UCSD-AML1 (cell line): ENCODE data around the gene PDE4B.

ENCODE experiments used
- DNase-seq: peaks from one replicate; lab custom pipeline; 2025; ENCODE audit not compliant: unreplicated experiment; lab: John Stamatoyannopoulos, UW

The PDE4B gene

DNA sequence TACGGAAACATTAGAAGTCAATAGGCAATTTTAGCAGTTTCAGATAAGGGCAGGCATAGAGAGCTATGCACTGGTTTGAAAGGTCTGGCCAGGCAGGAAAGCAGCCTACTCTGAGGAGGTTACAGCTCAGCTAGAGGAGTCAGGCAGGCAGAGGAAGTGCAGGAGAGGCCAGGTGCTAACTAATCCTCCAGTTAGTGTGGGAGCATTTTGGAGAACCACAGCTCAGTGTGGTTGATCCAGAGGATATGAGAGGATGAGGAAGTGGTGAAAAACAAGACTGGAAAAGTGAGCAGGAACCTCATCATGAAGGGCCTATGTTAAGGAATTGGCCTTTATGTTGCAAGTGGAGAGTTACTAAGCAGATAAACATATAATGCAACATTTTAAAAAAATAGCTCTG, 458.9 kb downstream of the PDE4B start:
- DNase-seq, result peak; percentile 56

DNA sequence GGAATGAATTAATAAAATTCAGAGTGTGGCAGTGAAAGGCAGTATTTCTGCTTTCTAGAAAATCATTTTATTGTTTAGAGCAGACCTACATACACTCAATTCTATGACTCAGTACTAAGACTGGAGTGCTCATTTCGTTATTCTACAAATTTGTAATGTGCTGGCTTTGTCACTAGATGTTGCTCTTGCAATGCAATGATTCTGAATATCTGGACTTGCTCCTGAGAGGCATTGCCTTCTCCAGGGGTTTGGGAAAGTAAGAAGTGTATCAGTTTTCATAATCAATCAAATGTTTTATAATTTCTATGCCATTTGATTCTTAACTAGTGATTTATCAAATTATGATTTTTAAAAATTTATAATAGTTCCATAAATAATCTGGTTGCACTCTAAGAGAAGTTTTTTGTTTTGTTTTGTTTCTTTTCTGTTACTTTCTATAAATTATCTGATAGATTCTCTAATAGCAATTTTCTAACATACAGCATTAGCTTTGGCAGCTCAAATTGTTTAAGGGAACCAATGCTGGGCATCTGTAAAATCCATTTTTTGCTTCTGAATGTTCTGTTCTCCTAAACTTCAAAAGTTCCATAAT, 460.7 kb downstream of the PDE4B start:
- no peak for DNase-seq

DNA sequence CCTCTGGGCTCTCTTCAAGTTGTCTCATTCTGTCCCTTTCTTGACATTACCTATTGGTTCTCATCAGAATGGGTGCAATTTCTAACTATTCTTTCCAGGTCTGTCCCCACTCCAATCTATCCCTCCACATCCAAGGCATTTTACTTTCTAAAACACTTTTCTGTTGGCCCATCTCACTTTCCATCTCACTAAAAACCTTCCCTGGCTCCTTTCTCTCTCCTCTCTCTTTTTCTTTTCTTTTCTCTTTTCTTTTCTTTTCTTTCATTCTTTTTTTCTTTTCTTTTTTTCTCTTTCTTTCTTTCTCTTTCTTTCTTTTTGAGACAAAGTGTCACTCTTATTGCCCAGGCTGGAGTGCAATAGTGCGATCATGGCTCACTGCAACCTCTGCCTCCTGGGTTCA, 462.1 kb downstream of the PDE4B start:
- no peak for DNase-seq

DNA sequence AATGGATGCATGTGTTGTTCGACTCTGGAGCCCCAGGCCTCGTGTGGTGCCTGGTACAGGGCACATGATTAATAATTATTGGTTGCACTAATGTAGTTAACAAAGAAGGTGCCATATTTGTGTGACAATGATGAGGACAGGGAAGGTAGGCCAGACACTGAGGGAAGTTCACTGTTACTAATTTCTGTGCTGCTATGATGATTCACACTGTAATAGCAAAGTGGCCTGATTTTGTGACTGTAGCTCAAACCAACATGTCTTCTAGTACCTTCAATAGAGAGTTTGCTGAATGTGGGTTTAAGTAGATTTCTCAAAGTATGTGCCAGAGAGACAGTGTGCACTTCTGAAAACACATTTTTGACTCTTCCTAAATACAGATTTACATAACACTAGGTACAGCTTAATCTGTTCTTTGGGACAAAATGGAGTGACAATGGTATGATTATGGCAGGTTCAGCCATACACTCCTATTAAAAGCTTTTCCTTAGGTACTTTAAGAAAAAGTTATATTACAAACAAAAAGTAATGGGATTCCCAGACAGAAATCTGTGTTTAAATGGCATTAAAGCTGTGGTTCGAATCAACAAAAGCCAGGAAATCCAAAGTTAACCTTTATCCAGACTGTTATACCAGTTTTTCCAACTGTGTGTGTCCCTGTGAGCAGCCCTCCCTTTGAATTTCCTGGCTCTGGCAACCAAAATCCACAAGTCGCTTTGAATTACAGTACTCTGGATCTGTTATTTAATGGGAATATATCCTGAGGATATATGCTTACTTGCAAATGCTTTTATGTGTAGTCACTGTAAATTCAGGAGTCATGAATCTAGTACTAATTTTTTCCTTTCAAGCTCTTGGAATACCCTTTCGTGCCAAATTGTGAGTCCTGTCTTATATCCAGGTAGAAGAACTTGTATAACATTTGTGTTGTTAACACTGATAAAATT, 464.2 kb downstream of the PDE4B start:
- DNase-seq, result no peak

DNA sequence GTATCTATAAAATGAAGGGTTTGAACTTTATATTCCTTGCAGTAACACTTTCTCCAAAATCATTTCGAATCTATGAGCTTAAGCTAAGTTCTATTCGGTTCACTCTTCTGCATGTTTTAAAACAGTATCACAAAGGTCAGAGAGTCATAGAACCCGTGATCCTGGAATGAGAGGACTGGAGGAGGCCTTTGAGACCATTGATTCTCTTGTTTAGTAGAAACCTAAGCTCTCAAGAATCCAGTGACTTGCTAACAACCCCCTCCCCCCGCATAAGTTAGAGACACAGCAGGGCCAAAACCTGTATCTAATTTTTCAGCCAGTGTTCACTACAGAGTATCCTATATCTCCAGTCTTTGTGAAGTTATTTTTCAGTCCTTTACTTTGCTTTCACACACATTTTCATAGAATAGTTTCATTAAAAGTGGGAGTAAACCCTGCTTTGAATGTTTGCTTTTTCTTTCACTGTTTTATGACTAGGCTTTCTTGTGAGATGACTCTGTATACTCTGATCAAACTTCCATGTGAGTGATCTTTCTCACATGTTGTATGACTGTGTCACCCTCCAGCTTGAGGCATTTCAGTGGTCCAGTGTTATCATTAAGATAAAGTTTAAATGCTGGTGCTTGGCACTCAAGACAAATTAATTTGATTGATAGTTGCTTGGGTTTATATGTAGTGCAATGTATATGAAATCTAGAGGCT, 465.9 kb downstream of the PDE4B start:
- no peak for DNase-seq

DNA sequence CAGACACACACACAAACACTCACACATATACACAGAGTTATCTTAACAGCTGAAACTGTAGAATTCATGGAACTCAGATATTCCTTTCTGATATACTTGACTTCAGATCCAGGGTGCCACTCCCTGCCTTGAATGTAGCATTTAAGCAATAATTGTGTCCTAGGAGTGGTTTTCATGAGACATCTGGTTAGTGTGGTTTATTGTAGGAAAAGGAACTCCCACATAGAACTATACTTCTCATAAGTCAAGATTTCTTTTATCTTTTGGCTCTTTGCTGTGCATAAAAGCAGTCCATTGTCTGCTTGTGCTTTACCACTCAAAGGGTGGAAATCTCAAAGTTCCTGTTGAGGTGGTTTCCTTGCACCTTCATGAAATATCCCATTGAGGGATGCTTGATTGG, 468.7 kb downstream of the PDE4B start:
- DNase-seq, result no peak

DNA sequence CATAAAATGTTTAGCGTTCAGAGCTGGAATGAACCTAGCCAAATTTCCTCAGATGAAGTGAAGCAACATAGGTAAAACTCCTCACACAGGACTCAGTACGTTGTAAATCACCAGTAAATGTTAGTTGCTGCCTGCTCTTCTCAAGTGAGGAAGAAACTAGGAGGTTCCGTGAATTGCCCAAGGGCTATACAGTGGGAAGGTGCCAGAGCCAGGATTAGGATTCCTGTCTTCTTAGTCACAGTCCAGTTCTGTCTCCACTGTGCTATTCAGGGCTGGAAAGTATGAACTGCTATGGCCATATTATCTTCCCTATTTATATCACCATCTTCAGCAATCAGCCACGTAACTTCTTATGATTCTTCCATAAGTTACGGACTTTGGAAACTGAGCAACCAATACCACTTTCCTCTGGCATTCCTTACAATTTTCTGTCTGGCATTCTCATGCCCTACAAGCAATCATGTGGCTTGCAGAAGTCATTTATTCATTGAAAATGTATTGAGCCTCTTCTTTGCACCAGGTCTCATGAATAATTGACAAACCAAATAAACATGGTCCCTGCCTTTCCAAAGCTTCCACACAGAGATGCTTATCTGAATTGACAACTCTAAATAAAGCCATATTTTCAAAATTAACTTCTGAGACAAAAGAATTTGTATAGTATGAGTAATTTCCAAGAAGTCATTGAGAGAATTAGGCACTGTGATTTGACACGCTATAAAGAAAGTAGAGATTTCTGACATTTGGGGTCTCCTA, 469.7 kb downstream of the PDE4B start:
- DNase-seq, result no peak

DNA sequence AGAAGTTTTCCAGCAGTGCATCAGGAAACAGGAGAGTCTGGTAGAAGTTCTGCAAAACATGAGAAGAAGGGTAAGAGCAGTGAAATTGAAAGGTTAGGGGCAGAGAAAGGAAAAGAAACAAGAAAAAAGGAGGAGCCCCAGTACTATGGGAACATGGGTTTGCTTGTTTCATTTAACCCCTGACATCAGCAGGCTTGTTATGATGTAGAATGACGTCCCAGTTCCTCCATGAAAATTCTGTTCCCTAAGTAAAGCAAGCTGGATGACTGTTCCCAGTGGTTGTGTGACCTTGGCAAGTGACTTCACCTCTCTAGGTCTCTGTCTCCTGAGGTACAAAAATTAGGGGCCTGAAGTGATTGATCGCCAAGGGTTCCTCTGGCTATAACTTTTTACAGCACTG, 472.6 kb downstream of the PDE4B start:
- DNase-seq, result no peak

DNA sequence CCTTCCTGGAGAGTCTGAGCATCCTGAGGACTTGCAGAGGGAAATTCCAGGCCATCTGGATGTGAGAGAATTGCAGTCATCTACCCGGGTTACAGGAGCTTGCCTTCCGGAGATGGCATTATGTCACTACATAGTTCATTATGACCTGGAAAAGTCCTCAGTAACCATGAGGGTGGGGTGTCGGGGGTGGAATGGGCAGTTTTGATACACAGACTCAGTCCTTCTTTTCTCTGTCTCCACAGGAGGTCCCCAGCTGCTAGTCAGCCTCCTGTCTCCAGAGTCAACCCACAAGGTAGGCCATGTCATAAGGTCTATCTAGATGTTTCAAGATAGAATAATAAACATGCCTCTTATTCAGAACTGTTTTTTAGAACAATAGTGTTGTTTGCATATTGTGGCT, 473.1 kb downstream of the PDE4B start:
- no peak for DNase-seq

DNA sequence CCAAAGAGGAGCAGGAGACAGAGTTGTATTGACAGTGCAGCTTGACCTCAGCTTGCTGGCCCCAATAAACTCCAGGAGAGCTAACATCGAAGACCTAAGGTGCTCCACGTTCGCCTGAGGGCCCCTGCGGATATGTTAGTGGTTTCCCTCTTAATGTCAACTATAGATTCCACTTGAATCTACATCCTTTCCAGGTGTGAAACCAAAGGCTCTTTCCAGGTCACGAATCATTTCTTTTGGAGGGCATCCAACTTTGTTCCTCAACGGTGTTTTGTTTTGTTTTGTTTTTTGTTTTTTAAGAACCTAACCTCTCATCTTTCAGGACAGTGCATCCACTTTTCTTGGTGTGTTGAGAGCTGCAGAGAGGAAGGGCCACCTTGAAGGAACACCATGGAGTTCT, 473.7 kb downstream of the PDE4B start:
- DNase-seq, result no peak

DNA sequence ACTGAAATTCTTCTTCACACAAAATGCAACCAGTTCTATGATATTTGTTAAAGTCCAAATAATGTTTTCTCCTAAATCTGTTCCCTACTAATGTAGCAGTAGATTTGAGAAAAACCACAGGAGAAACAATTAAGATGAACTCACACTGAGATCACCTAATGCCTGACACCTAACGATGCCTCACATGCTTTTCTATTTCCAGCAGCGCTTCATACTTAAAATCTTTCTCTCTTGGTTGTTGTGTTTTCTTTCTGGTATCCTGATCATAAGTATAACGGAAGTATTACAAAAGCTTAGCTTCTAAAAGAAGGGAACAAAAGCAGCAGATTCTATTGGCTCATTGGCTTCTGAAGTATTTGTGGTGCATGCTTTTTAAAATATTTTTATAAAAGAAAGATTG, 474.1 kb downstream of the PDE4B start:
- no peak for DNase-seq

DNA sequence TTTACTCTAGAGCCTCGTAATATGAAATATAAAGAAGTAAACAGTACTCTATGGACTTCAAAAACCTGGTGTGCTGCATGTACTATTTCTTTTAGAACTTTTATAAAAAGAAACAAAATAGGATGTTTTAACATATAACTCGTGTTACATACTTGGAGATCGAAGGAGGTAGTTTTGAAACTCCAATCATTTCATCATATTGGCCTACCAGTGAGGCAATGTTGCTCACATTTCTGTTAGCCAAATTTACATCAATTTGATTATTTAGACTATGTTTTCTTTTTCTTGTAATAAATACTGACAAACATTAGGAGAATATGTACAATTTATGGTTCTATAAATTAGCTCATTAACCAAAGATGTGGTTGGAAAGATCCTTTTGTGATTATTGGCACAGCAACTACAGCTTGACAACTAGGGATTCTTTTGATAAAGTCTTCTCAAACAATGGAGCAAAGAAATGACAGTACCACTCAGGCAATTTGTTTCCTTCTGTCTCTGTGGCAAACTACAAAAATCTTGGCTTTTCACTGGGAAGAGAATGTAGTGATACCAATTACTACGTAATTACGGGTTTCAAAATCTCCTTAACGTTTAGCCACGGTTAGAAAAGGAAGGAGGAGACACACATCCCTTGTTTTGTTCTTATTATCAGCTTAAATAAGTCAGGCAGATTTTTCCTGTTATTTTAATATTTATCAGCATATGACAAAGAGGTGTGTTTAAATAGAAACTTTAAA, 474.7 kb downstream of the PDE4B start:
- DNase-seq, result no peak

DNA sequence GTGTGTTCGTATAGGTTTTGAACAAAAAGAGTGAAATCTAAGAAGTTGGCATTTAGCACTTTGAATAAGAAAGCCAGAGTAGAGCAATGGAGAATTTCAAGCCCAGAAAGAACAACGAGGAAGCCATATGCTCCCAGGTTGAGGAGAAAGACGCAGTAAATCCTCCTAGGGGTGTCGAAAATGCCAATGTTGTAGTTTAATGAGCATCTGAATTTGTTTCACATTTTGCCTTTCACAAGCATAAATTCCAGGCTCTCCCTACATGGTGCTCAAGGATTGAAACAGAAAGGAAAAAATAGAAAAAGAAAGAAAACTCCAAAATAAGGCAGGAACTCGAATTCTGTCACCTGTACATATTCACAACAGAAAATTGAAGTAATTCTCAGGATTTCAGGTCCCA, 476.5 kb downstream of the PDE4B start:
- no peak for DNase-seq

DNA sequence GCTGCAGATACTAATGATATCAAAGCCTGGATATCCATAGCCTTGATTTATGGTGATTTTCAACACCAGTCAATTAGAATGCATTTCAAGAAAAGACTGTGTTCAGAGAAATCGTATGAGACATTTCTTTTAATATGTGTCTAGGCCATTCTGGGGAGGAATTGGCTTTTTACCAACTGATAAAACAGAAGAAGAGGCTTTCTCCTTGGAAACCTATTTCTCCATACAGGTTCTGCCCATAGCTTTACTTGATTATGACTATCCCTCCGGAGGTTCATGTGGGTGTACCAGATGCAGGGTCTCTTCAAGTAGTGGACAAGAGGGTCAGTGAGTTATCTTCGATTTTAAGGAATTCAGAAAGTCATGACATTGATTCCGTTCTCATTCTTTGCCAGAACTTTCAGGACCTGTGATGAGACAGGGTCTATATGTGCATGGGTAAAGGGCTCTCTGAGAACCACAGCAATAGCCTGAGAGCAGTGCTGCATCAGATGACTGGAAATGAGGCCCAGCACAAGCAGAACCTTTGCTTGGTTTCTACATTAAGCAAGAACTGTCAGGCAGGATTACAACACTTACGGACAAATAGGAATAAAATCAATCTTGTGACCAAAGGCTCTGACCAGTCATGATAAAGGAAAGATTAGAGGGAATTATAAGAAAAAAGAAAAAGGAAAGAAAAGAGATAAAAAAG, 477.6 kb downstream of the PDE4B start:
- DNase-seq, result no peak

DNA sequence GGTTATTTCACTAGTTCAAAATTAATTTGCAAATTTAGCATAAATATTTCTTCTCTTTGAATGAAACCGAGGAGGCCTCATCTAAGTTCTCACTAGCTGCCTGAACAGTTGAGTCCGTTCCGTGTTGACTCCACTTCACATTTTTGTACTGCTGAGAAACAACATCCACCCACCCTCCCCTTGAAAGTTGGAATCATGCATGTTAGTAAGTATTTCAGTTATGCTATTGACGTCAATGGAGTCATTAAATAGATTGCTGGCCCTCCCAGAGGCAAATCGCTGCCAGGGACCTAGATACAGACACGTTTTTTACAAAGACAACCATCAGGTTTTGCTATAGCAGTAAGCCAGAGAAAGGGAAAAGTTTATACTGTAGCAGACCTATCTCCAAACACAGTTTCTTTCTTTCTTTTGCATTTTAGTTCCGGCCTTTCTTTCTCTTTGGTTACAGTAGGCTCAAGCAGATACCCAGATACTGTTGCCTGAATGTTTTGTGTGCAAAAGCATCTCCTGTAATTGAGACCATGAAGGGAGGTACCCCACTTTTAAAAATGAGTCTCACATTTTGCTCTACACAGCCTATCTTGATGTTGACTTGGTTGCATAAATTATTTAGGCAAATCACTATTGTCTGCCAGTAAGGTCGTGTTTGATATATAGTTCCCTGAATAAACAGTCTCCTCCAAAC, 478.7 kb downstream of the PDE4B start:
- no peak for DNase-seq

DNA sequence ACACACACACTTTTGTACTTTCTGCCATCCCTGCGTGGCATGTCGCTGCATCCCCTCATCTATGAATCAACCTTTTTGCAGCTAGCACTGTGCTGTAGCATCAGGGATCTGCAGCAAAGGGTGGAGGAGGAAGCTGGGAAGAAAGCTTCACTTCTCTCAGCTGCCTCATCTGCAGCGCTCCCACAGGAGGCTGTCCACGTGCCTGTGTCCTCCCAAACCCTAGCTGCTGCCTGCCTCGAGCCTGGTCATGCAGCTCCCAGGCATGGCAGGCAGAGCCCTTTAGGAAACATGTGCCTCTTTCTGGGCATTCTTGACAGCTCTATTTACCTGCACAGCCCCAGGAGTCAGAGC, 479.2 kb downstream of the PDE4B start:
- DNase-seq, result peak; percentile 14

DNA sequence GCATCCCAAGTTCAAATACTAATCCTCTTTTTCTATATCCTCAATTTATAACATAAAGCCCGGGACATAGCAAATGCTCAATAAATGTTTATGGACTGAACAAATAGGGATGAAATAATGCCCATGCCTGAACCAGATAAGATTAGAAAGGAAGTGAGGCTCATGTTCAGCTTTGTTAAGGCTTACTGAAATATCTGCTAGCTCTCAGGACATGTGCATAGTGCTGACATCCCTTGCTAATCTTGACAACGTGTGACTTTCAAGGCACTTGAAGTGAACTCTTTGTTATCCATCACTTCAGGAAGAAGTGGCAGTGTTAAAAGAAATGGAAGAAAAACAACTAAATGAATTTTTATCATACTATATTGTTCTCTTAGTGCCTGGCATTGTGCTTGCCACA, 481.0 kb downstream of the PDE4B start:
- DNase-seq, result no peak

DNA sequence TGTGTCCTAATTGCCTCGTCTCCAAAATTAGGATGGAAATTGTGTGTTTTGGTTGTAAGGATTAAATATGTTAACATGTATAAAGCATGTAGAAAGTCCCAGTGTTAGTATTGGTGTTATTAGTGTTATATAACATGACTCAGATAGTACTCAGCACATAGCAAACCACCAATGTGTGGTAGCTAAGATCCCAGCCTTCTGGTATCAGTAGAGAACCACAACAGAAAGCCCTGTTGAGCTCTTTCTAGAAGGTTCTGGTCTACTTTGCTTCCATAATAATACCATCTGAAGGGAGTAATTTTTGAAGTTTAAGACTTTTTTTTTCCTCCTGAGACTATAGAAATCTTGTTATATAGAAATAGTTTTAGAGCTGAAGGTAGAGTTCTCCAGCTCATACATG, 481.9 kb downstream of the PDE4B start:
- DNase-seq, result no peak

DNA sequence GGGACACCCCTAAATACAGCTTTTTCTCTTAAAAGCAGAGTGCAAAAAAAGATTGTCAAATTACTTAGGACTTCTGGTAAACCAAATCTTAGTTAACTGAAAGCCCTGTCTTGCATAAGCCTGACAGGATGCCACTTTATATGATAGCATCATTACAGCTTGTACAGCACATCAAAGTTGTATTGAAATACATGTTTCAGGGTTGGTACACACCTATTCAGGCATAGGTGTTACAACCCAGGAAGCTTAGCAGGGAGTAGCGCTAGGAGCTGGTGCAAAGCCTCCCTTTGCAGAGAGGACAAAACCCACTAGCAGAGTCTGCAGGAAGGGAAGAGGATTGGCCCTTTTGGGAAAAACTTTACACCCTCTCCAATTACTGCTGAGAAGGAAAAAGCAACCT, 482.4 kb downstream of the PDE4B start:
- DNase-seq, result no peak

DNA sequence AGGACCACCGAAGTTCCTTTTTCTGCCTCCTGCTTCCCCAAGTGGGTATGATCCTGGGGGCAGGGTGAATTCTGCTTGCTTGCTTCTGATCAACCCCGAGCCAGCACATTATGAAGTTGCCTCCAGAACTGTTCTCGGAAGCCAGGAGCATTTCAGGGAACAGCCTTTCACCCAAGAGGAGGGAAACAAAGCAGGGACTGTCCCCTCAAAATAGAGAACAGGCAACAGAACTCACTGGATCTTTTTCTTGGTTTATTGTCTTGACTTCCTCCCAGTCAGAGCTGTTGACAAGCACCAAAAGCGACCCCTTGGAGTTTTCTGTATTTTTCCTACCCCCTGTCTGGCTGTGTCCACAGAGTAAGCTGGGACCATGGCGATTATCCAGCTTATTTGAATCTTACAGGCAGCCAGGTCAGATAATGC, 482.9 kb downstream of the PDE4B start:
- peak; percentile 36 for DNase-seq
